ENCODE measurements around the gene ADM2. TPM values are rescaled to one million over a fixed set of nuclear protein-coding genes. Genes with fewer than 3 reads are reported as not detected.

Gene ADM2
- total and polyA plus RNA-seq, 2 of the 13 experiments (the other 11 are each of a cell fraction or from before 2014, with no cell fraction given), result 1.2 to 3.0 TPM

DNA sequence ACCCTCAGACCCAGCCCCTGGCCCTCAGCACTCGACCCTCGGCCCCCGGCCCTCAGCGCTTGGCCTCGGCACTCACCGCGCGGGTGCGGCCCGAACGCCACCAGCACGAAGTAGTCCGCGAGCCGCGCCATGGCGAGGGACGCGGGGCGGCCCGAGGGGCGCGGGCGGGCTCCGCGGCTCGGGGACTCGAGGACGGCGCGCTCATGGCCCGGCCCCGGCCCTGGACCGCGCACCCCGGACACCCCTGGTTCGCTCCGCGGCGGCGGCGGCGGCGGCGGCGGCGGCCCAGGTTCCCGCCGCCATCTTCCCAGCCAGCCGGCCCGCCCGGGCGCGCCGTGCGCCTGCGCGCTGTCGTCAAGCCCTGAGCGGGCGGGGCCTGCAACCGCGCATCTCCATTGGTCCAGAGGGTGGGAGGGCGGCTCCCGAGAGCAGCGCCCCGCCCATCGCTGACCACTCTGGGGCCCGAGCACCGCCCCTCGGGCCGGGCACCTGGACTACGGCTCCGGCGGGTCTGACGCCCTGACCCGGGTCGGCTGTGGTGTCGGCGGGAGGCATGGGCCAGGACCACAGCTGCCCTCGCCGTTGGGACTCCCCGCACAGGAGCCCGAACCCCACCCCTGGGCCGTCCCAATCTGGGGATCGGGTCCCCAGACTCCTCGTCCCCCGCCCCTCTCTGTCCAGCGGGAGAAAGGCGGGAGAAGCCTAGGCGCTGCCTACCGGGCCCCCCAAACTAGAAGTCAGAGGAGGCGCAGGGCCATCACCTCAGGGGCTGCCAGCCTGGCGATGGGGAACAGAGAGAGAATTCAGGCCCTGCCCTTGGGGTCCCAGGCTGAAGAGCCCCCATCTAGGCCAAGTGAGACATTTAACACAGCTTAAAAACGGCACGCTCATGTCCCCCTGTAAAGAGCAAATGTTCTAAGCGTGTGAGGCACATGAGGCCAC lies 6.4 kb upstream of the ADM2 start, which contains the start of gene SBF1 (continued):
- TF ChIP-seq ARNT (IDR thresholded peaks at IDR 0.05) (no peak), EEA1 (CRISPR knock-in tag; IDR thresholded peaks at IDR 0.05; ENCODE audit: borderline replicate concordance) (no peak), ZNF12 (CRISPR knock-in tag; IDR thresholded peaks at IDR 0.05) (no peak), ZNF430 (CRISPR knock-in tag; IDR thresholded peaks at IDR 0.05) (no peak), CEBPG (CRISPR knock-in tag; IDR thresholded peaks at IDR 0.05) (no peak), ZNF780A (CRISPR knock-in tag; IDR thresholded peaks at IDR 0.05) (no peak), BRD4 (CRISPR knock-in tag; IDR thresholded peaks at IDR 0.05) (no peak), HHEX (CRISPR knock-in tag; IDR thresholded peaks at IDR 0.05) (no peak), SOX13 (IDR thresholded peaks at IDR 0.05) (no peak), SOX13 (CRISPR knock-in tag; conservative IDR thresholded peaks at IDR 0.05 in 1 of 2, IDR thresholded peaks at IDR 0.05 in 1 of 2) (no peak)
- TF ChIP-seq, protein P1, sequence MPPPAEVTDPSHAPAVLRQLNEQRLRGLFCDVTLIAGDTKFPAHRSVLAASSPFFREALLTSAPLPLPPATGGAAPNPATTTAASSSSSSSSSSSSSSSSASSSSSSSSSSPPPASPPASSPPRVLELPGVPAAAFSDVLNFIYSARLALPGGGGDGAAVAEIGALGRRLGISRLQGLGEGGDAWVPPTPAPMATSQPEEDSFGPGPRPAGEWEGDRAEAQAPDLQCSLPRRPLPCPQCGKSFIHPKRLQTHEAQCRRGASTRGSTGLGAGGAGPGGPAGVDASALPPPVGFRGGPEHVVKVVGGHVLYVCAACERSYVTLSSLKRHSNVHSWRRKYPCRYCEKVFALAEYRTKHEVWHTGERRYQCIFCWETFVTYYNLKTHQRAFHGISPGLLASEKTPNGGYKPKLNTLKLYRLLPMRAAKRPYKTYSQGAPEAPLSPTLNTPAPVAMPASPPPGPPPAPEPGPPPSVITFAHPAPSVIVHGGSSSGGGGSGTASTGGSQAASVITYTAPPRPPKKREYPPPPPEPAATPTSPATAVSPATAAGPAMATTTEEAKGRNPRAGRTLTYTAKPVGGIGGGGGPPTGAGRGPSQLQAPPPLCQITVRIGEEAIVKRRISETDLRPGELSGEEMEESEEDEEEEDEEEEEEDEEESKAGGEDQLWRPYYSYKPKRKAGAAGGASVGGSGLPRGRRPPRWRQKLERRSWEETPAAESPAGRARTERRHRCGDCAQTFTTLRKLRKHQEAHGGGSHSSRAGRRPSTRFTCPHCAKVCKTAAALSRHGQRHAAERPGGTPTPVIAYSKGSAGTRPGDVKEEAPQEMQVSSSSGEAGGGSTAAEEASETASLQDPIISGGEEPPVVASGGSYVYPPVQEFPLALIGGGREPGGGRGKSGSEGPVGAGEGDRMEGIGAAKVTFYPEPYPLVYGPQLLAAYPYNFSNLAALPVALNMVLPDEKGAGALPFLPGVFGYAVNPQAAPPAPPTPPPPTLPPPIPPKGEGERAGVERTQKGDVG (CRISPR knock-in tag; IDR thresholded peaks at IDR 0.05; ENCODE audit: borderline replicate concordance), result no peak
- TF ChIP-seq, protein P2, sequence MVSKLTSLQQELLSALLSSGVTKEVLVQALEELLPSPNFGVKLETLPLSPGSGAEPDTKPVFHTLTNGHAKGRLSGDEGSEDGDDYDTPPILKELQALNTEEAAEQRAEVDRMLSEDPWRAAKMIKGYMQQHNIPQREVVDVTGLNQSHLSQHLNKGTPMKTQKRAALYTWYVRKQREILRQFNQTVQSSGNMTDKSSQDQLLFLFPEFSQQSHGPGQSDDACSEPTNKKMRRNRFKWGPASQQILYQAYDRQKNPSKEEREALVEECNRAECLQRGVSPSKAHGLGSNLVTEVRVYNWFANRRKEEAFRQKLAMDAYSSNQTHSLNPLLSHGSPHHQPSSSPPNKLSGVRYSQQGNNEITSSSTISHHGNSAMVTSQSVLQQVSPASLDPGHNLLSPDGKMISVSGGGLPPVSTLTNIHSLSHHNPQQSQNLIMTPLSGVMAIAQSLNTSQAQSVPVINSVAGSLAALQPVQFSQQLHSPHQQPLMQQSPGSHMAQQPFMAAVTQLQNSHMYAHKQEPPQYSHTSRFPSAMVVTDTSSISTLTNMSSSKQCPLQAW (CRISPR knock-in tag; IDR thresholded peaks at IDR 0.05), result peak; percentile 71; the same call in 1 of the 2 replicates
- TF ChIP-seq, protein P3, sequence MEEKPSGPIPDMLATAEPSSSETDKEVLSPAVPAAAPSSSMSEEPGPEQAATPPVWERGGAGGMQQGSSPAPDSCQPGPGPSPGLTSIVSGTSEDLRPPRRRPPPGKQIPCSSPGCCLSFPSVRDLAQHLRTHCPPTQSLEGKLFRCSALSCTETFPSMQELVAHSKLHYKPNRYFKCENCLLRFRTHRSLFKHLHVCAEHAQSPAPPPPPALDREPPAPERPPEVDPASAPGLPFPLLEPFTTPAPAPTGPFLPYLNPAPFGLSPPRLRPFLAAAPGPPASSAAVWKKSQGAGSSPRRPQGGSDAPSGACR (CRISPR knock-in tag; IDR thresholded peaks at IDR 0.05), result no peak
- TF ChIP-seq, protein P4, sequence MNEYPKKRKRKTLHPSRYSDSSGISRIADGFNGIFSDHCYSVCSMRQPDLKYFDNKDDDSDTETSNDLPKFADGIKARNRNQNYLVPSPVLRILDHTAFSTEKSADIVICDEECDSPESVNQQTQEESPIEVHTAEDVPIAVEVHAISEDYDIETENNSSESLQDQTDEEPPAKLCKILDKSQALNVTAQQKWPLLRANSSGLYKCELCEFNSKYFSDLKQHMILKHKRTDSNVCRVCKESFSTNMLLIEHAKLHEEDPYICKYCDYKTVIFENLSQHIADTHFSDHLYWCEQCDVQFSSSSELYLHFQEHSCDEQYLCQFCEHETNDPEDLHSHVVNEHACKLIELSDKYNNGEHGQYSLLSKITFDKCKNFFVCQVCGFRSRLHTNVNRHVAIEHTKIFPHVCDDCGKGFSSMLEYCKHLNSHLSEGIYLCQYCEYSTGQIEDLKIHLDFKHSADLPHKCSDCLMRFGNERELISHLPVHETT (CRISPR knock-in tag; conservative IDR thresholded peaks at IDR 0.05), result no peak
- TF ChIP-seq, protein P5, sequence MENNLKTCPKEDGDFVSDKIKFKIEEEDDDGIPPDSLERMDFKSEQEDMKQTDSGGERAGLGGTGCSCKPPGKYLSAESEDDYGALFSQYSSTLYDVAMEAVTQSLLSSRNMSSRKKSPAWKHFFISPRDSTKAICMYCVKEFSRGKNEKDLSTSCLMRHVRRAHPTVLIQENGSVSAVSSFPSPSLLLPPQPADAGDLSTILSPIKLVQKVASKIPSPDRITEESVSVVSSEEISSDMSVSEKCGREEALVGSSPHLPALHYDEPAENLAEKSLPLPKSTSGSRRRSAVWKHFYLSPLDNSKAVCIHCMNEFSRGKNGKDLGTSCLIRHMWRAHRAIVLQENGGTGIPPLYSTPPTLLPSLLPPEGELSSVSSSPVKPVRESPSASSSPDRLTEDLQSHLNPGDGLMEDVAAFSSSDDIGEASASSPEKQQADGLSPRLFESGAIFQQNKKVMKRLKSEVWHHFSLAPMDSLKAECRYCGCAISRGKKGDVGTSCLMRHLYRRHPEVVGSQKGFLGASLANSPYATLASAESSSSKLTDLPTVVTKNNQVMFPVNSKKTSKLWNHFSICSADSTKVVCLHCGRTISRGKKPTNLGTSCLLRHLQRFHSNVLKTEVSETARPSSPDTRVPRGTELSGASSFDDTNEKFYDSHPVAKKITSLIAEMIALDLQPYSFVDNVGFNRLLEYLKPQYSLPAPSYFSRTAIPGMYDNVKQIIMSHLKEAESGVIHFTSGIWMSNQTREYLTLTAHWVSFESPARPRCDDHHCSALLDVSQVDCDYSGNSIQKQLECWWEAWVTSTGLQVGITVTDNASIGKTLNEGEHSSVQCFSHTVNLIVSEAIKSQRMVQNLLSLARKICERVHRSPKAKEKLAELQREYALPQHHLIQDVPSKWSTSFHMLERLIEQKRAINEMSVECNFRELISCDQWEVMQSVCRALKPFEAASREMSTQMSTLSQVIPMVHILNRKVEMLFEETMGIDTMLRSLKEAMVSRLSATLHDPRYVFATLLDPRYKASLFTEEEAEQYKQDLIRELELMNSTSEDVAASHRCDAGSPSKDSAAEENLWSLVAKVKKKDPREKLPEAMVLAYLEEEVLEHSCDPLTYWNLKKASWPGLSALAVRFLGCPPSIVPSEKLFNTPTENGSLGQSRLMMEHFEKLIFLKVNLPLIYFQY (CRISPR knock-in tag; IDR thresholded peaks at IDR 0.05; ENCODE audit: borderline replicate concordance), result peak; percentile 90; the same call in 1 of the 2 replicates
- TF ChIP-seq, protein P6, sequence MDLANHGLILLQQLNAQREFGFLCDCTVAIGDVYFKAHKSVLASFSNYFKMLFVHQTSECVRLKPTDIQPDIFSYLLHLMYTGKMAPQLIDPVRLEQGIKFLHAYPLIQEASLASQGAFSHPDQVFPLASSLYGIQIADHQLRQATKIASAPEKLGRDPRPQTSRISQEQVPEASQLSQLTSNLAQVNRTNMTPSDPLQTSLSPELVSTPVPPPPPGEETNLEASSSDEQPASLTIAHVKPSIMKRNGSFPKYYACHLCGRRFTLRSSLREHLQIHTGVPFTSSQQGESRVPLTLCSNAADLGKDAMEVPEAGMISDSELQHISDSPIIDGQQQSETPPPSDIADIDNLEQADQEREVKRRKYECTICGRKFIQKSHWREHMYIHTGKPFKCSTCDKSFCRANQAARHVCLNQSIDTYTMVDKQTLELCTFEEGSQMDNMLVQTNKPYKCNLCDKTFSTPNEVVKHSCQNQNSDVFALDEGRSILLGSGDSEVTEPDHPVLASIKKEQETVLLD (CRISPR knock-in tag; IDR thresholded peaks at IDR 0.05; ENCODE audit: low read depth), result no peak

Measured in HepG2 (cell line).